KMS-11 (cell line): Measurements from ENCODE around the gene STK4.

Experiments used
- H2AFZ ChIP-seq: fragments of 200-600 bp; sonication (generic); 2 replicates; pipeline ENCODE4 v1.6.1; 2016; ENCODE audit warnings: antibody characterized with exemption, mixed run types, low read depth
- H3K27ac ChIP-seq: fragments of 200-600 bp; sonication (generic); 2 replicates; pipeline ENCODE4 v1.6.1; 2016; ENCODE audit warnings: mild to moderate bottlenecking, mixed run types
- H3K27me3 ChIP-seq: fragments of 200-600 bp; sonication (generic); 2 replicates; pipeline ENCODE4 v1.6.1; 2017; ENCODE audit warnings: mild to moderate bottlenecking, low read depth, mixed run types, moderate library complexity; ENCODE audit not compliant: insufficient read depth
- H3K36me3 ChIP-seq: fragments of 200-600 bp; sonication (generic); 2 replicates; pipeline ENCODE4 v1.6.1; 2017; ENCODE audit warnings: mild to moderate bottlenecking, mixed run types; ENCODE audit not compliant: insufficient read depth
- H3K4me1 ChIP-seq: fragments of 200-600 bp; sonication (generic); 2 replicates; pipeline ENCODE4 v1.6.1; 2016; ENCODE audit warnings: mild to moderate bottlenecking, low read depth, mixed run types; ENCODE audit not compliant: poor library complexity, severe bottlenecking
- H3K4me2 ChIP-seq: fragments of 200-600 bp; sonication (generic); 2 replicates; pipeline ENCODE4 v1.7.0; 2016; ENCODE audit warnings: mild to moderate bottlenecking, mixed run types
- H3K4me3 ChIP-seq: fragments of 200-600 bp; sonication (generic); IDR thresholded peaks from 2 replicates; pipeline ENCODE4 v1.6.1; 2017; ENCODE audit warnings: low read depth, low read length, mixed read lengths; ENCODE audit not compliant: insufficient read depth
- H3K79me2 ChIP-seq: fragments of 200-600 bp; sonication (generic); 2 replicates; pipeline ENCODE4 v1.6.1; 2016; ENCODE audit warnings: low read depth, mixed run types; ENCODE audit not compliant: insufficient read depth
- H3K9ac ChIP-seq: fragments of 200-600 bp; sonication (generic); 2 replicates; pipeline ENCODE4 v1.6.1; 2016; ENCODE audit warnings: mild to moderate bottlenecking, mixed run types
- H4K20me1 ChIP-seq: fragments of 200-600 bp; sonication (generic); 2 replicates; pipeline ENCODE4 v1.6.1; 2016; ENCODE audit warnings: mild to moderate bottlenecking, mixed run types; ENCODE audit not compliant: insufficient read depth
- CTCF ChIP-seq: fragments of 200-600 bp; sonication (generic); conservative IDR thresholded peaks from 2 replicates; pipeline ENCODE4 v1.6.1; 2017; ENCODE audit warnings: low read depth, mild to moderate bottlenecking, antibody characterized with exemption, low read length, moderate library complexity, mixed read lengths

Gene STK4

GRCh38 chr20:45028424-45029136, 62.3 kb downstream of the STK4 start:
- Histone ChIP-seq H4K20me1 (no peaks in the 10 kb centered on the region), H3K27me3 (no peaks in the 10 kb centered on the region), H3K36me3 (peaks cover 8% of the 10 kb centered on the region; the same call in 1 of the 2 replicates), H3K4me3 (no peak overlapping the region), H2AFZ (no peak overlapping the region), H3K4me2 (peak overlapping the region; percentile 49), H3K9ac (no peak overlapping the region), H3K4me1 (peaks cover 62% of the 10 kb centered on the region), H3K27ac (peak overlapping the region; percentile 9; the same call in 1 of the 2 replicates), H3K79me2 (peaks cover 13% of the 10 kb centered on the region; the same call in 1 of the 2 replicates)
- TF ChIP-seq CTCF: no peak

- H3K36me3 ChIP-seq: peaks cover 8% of the 10 kb centered on the region; the same call in 1 of the 2 replicates
- peaks cover 15% of the 10 kb centered on the region; the same call in 1 of the 2 replicates for H3K79me2 ChIP-seq
- TF ChIP-seq CTCF: no peak
Measured at GRCh38 chr20:45029884-45030283, 63.6 kb downstream of the STK4 start.

GRCh38 chr20:45032276-45032675, 66.0 kb downstream of the STK4 start:
- peak overlapping the region; percentile 42; the same call in 1 of the 2 replicates for H3K27ac ChIP-seq
- peak overlapping the region; percentile 43; the same call in 1 of the 2 replicates for H3K4me2 ChIP-seq
- H3K9ac ChIP-seq: no peak overlapping the region
- TF ChIP-seq CTCF: no peak
- no peaks in the 10 kb centered on the region for H3K27me3 ChIP-seq
- peaks cover 22% of the 10 kb centered on the region; the same call in 1 of the 2 replicates for H3K79me2 ChIP-seq
- H3K36me3 ChIP-seq: no peaks in the 10 kb centered on the region
- peaks cover 98% of the 10 kb centered on the region for H3K4me1 ChIP-seq
- H2AFZ ChIP-seq: no peak overlapping the region
- no peak overlapping the region for H3K4me3 ChIP-seq
- H4K20me1 ChIP-seq: no peaks in the 10 kb centered on the region

More at GRCh38 chr20:45029884-45030283, 63.6 kb downstream of the STK4 start:
- Histone ChIP-seq H3K9ac (no peak overlapping the region), H2AFZ (no peak overlapping the region), H4K20me1 (no peaks in the 10 kb centered on the region), H3K4me1 (peaks cover 75% of the 10 kb centered on the region), H3K4me2 (peak overlapping the region; percentile 10; the same call in 1 of the 2 replicates), H3K27me3 (no peaks in the 10 kb centered on the region), H3K4me3 (no peak overlapping the region), H3K27ac (no peak overlapping the region)

GRCh38 chr20:45032781-45033180, 66.5 kb downstream of the STK4 start:
- H3K27me3 ChIP-seq: no peaks in the 10 kb centered on the region
- H3K4me2 ChIP-seq: peak overlapping the region; percentile 43
- H3K9ac ChIP-seq: no peak overlapping the region
- H3K4me3 ChIP-seq: no peak overlapping the region
- H4K20me1 ChIP-seq: no peaks in the 10 kb centered on the region
- no peaks in the 10 kb centered on the region for H3K36me3 ChIP-seq
- H3K27ac ChIP-seq: peak overlapping the region; percentile 42; the same call in 1 of the 2 replicates
- H3K4me1 ChIP-seq: peaks cover 99% of the 10 kb centered on the region
- peaks cover 22% of the 10 kb centered on the region; the same call in 1 of the 2 replicates for H3K79me2 ChIP-seq
- H2AFZ ChIP-seq: no peak overlapping the region
- no peak for TF ChIP-seq CTCF
